ENCODE data around the gene MATN4.

Gene MATN4

DNA sequence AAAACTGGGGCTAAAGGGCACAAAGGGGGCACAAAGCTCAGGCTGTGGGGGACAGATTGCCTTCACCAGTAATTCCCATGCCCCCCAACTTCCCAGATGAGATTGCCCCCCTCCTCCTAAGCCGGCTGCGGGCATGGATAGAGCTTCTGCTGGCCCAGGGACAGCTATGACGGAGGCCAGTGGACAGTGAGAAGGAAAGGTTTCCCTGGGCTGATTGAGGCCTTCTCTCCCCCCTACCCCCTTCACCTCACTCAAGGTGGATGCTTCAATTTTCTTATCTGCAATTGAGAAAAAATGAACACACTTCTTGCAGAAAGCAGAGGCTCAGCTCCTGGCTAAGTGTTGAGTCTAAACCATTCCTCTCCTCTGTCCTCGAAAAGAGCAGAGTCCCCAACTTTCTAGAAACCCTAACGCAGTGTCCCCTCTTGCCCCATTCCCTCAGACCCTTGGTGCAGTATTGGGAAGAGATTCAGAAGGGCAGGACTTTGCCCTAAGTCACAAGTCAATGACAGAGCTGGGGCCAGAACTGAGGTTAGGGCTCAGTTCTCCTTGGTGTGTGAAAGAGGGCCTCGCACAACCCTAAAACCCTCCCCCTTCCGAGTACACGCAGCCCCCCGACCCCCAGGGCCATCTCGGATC lies 39.3 kb upstream of the MATN4 start:
- Histone ChIP-seq H4K20me1 (ENCODE audit: insufficient read depth) (no peaks in the 10 kb centered on the region), H3K9ac (peak overlapping the region; percentile 69), H3K36me3 (ENCODE audit: insufficient read depth) (no peaks in the 10 kb centered on the region), H3K79me2 (ENCODE audit: insufficient read depth, low read depth) (no peaks in the 10 kb centered on the region; the same call in none of the 2 replicates), H3K4me3 (IDR thresholded peaks at IDR 0.05; ENCODE audit: insufficient read depth, low read depth, low read length) (no peak overlapping the region), H3K4me2 (peak overlapping the region; percentile 79), H3K27ac (no peak overlapping the region), H2AFZ (ENCODE audit: low read depth) (peak overlapping the region; percentile 81), H3K4me1 (ENCODE audit: low read depth, poor library complexity, severe bottlenecking) (peaks cover 48% of the 10 kb centered on the region), H3K27me3 (ENCODE audit: insufficient read depth, low read depth) (no peaks in the 10 kb centered on the region)
- TF ChIP-seq, protein P1, sequence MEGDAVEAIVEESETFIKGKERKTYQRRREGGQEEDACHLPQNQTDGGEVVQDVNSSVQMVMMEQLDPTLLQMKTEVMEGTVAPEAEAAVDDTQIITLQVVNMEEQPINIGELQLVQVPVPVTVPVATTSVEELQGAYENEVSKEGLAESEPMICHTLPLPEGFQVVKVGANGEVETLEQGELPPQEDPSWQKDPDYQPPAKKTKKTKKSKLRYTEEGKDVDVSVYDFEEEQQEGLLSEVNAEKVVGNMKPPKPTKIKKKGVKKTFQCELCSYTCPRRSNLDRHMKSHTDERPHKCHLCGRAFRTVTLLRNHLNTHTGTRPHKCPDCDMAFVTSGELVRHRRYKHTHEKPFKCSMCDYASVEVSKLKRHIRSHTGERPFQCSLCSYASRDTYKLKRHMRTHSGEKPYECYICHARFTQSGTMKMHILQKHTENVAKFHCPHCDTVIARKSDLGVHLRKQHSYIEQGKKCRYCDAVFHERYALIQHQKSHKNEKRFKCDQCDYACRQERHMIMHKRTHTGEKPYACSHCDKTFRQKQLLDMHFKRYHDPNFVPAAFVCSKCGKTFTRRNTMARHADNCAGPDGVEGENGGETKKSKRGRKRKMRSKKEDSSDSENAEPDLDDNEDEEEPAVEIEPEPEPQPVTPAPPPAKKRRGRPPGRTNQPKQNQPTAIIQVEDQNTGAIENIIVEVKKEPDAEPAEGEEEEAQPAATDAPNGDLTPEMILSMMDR (conservative IDR thresholded peaks at IDR 0.05; ENCODE audit: low read depth, low read length): no peak

DNA sequence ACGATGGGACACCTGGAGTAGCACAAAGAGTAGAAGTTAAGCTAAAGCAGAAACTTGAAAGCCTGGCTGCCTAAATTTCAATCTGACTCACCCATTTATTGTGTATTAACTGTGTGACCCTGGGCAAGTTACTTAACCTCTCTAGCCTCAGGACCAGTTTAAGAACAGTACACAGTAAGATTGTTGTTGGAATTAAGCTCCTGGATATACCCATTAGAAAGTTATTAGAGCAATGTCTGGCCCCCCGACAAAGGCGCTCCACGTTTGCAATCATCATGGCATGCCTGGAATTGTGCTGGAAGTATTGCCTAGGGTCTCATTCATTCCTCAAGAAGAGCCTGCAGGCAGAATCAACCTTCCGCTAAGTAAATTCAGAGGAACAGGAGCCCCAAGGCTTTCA lies 38.8 kb upstream of the MATN4 start:
- Histone ChIP-seq H3K79me2 (ENCODE audit: insufficient read depth, low read depth) (no peaks in the 10 kb centered on the region; the same call in none of the 2 replicates), H4K20me1 (ENCODE audit: insufficient read depth) (no peaks in the 10 kb centered on the region), H2AFZ (ENCODE audit: low read depth) (no peak overlapping the region), H3K27me3 (ENCODE audit: insufficient read depth, low read depth) (no peaks in the 10 kb centered on the region), H3K4me2 (peak overlapping the region; percentile 79), H3K4me1 (ENCODE audit: low read depth, poor library complexity, severe bottlenecking) (peaks cover 48% of the 10 kb centered on the region), H3K36me3 (ENCODE audit: insufficient read depth) (no peaks in the 10 kb centered on the region), H3K27ac (no peak overlapping the region), H3K4me3 (IDR thresholded peaks at IDR 0.05; ENCODE audit: insufficient read depth, low read depth, low read length) (no peak overlapping the region), H3K9ac (no peak overlapping the region)
- TF ChIP-seq, protein P1 (conservative IDR thresholded peaks at IDR 0.05; ENCODE audit: low read depth, low read length): no peak

DNA sequence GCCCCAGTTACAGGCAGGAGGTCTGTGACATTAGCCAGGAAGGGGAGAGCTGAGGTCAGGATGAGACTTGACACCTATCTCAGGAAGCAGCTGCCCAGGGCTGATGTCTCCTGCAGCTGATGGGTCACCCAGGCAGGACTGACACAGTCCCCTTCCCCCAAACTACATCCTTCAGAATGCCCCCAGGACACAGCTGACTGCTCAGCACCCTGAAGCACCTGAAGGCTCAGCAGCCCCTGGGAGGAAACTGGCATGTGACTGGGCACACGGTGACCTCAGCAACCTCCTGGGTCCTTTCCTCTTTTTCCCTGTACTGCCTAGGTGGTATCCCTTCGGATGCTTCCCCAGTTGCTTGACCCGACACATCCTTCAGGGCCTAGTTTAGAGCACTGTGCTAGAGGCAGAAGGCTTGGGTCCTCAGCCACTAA lies 38.2 kb upstream of the MATN4 start:
- Histone ChIP-seq H3K36me3 (ENCODE audit: insufficient read depth) (no peaks in the 10 kb centered on the region), H3K9ac (no peak overlapping the region), H4K20me1 (ENCODE audit: insufficient read depth) (no peaks in the 10 kb centered on the region), H3K4me1 (ENCODE audit: low read depth, poor library complexity, severe bottlenecking) (peaks cover 50% of the 10 kb centered on the region), H3K27me3 (ENCODE audit: insufficient read depth, low read depth) (no peaks in the 10 kb centered on the region), H3K4me2 (peak overlapping the region; percentile 79), H3K4me3 (IDR thresholded peaks at IDR 0.05; ENCODE audit: insufficient read depth, low read depth, low read length) (no peak overlapping the region), H3K27ac (no peak overlapping the region), H3K79me2 (ENCODE audit: insufficient read depth, low read depth) (no peaks in the 10 kb centered on the region; the same call in none of the 2 replicates), H2AFZ (ENCODE audit: low read depth) (no peak overlapping the region)
- TF ChIP-seq, protein P1 (conservative IDR thresholded peaks at IDR 0.05; ENCODE audit: low read depth, low read length): no peak

DNA sequence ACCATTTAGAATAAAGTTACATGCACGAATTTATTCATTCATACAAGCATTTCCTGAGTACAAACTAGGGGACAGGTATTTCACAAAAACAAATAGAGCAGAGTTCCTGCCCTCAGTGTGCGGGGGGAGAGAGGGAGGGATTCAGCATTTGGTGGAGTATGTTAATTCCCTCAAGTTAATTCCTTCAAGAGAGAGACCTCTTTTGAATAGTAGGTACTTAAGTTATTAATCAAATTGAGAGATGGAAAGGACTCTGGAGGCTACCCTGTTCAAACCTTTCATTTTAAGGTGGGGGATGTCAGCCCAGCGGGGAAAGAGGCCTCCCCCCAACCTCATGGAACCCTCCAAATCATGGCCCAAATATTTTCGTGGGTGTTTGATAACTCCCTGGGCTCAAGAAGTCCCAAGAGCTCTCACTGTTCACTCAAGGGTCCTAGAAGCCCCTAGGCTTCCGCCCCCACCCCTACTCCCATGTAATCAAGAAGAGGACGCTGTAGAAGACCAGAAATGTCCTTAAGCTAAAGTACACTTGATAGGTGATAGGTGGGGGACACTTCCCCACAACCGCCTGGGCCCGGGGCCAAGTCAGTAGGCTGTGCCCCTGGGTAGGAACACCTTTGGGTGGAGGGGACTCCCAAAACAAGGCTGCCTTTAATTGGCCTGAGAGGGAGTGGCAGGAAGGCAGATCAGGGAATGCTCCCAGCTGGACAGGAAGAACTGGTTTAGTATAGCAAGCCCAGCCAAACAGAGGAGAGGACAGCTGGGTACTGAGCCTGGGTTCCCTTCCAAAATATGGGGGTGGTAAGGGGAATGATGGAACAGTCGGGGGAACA lies 37.2 kb upstream of the MATN4 start:
- Histone ChIP-seq H3K4me3 (IDR thresholded peaks at IDR 0.05; ENCODE audit: insufficient read depth, low read depth, low read length) (no peak overlapping the region), H2AFZ (ENCODE audit: low read depth) (no peak overlapping the region), H3K9ac (no peak overlapping the region), H3K27ac (no peak overlapping the region), H3K36me3 (ENCODE audit: insufficient read depth) (no peaks in the 10 kb centered on the region), H3K79me2 (ENCODE audit: insufficient read depth, low read depth) (no peaks in the 10 kb centered on the region; the same call in none of the 2 replicates), H3K4me1 (ENCODE audit: low read depth, poor library complexity, severe bottlenecking) (peaks cover 52% of the 10 kb centered on the region), H3K4me2 (no peak overlapping the region), H4K20me1 (ENCODE audit: insufficient read depth) (no peaks in the 10 kb centered on the region), H3K27me3 (ENCODE audit: insufficient read depth, low read depth) (no peaks in the 10 kb centered on the region)
- TF ChIP-seq, protein P1 (conservative IDR thresholded peaks at IDR 0.05; ENCODE audit: low read depth, low read length): no peak

Measured in KMS-11 (cell line).